ENCODE results near the gene PAX2.

DNA sequence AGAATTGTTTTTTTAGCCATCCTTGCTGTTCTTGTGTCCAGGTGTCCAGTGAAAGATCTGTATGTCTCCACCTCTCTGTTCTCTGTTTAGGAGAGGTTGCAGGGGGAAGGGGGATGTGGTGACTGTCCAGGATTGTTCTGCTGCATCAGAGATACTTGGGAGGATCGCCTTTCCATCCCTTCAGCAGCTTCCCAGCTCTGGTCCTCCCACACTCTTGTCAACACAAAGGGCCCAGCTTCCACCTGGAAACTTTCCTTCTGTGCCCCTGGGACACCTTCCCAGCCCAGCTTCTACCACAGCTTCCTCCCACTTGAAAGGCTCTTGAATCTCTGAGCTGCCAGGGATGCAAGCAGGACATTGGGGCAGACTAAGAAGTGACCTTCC is 85.3 kb downstream of the PAX2 start:
- TF ChIP-seq, protein P1, sequence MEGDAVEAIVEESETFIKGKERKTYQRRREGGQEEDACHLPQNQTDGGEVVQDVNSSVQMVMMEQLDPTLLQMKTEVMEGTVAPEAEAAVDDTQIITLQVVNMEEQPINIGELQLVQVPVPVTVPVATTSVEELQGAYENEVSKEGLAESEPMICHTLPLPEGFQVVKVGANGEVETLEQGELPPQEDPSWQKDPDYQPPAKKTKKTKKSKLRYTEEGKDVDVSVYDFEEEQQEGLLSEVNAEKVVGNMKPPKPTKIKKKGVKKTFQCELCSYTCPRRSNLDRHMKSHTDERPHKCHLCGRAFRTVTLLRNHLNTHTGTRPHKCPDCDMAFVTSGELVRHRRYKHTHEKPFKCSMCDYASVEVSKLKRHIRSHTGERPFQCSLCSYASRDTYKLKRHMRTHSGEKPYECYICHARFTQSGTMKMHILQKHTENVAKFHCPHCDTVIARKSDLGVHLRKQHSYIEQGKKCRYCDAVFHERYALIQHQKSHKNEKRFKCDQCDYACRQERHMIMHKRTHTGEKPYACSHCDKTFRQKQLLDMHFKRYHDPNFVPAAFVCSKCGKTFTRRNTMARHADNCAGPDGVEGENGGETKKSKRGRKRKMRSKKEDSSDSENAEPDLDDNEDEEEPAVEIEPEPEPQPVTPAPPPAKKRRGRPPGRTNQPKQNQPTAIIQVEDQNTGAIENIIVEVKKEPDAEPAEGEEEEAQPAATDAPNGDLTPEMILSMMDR (IDR thresholded peaks at IDR 0.05; ENCODE audit: insufficient read depth, low read length): no peak
- TF ChIP-seq, protein P2, sequence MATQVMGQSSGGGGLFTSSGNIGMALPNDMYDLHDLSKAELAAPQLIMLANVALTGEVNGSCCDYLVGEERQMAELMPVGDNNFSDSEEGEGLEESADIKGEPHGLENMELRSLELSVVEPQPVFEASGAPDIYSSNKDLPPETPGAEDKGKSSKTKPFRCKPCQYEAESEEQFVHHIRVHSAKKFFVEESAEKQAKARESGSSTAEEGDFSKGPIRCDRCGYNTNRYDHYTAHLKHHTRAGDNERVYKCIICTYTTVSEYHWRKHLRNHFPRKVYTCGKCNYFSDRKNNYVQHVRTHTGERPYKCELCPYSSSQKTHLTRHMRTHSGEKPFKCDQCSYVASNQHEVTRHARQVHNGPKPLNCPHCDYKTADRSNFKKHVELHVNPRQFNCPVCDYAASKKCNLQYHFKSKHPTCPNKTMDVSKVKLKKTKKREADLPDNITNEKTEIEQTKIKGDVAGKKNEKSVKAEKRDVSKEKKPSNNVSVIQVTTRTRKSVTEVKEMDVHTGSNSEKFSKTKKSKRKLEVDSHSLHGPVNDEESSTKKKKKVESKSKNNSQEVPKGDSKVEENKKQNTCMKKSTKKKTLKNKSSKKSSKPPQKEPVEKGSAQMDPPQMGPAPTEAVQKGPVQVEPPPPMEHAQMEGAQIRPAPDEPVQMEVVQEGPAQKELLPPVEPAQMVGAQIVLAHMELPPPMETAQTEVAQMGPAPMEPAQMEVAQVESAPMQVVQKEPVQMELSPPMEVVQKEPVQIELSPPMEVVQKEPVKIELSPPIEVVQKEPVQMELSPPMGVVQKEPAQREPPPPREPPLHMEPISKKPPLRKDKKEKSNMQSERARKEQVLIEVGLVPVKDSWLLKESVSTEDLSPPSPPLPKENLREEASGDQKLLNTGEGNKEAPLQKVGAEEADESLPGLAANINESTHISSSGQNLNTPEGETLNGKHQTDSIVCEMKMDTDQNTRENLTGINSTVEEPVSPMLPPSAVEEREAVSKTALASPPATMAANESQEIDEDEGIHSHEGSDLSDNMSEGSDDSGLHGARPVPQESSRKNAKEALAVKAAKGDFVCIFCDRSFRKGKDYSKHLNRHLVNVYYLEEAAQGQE (IDR thresholded peaks at IDR 0.05; ENCODE audit: insufficient replicate concordance, low read depth): no peak
